Keratinocyte (primary cell): ENCODE data around the gene TIFAB. TPM values are rescaled to one million over a fixed set of nuclear protein-coding genes. Genes with fewer than 3 reads are reported as not detected.
"Not testable (repeated sequence)": the region's sequence is repeated elsewhere in the genome, so short reads cannot be mapped to it uniquely, and the experiment has no call there.

Experiments
- DNase-seq: peaks from one replicate; pipeline ENCODE4 v3.0.0-alpha.2; 2011; ENCODE audit warnings: low read depth, missing footprints, low spot score
- FAIRE-seq: peaks from 2 replicates; lab custom pipeline; 2011; peaks lifted over from hg19 to GRCh38; lab: Jason Lieb, UNC
- H2AFZ ChIP-seq: 2 replicates; pipeline ENCODE4 v1.6.0; 2012; ENCODE audit warnings: low read length, control low read depth, inconsistent platforms; ENCODE audit not compliant: control insufficient read depth
- H3K27ac ChIP-seq: 2 replicates; pipeline ENCODE4 v1.5.1; 2011; ENCODE audit warnings: low read length; ENCODE audit not compliant: control insufficient read depth, insufficient read depth
- H3K27me3 ChIP-seq: 3 replicates; pipeline ENCODE4 v1.6.0; 2011; ENCODE audit warnings: low read length; ENCODE audit not compliant: control insufficient read depth, insufficient read depth; ENCODE audit errors: extremely low read depth
- H3K36me3 ChIP-seq, 2 experiments: 2 replicates in 1 of 2; 3 replicates in 1 of 2; pipeline ENCODE4 v1.5.1; 2011; ENCODE audit warnings: low read length in 2 of 2, mild to moderate bottlenecking in 1 of 2; ENCODE audit not compliant: control insufficient read depth in 2 of 2, insufficient read depth in 2 of 2; ENCODE audit errors: extremely low read depth in 1 of 2
- H3K4me1 ChIP-seq: 3 replicates; pipeline ENCODE4 v1.5.1; 2011; ENCODE audit warnings: low read length; ENCODE audit not compliant: control insufficient read depth, insufficient read depth; ENCODE audit errors: extremely low read depth
- H3K4me2 ChIP-seq: 3 replicates; pipeline ENCODE4 v1.6.0; 2011; ENCODE audit warnings: low read depth, low read length; ENCODE audit not compliant: control insufficient read depth, insufficient read depth; ENCODE audit errors: extremely low read depth
- H3K4me3 ChIP-seq, 3 experiments: fragments of 200-600 bp in 1 of 3; sonication (generic) in 1 of 3; 2 replicates in 2 of 3; 3 replicates in 1 of 3; pipeline ENCODE4 v1.5.1; 2011 to 2016; ENCODE audit warnings: low read length in 3 of 3, mild to moderate bottlenecking in 3 of 3, control low read depth in 2 of 3, inconsistent platforms in 1 of 3, low read depth in 1 of 3, mixed read lengths in 1 of 3, mixed run types in 1 of 3, moderate library complexity in 1 of 3; ENCODE audit not compliant: control insufficient read depth in 2 of 3, insufficient read depth in 2 of 3; ENCODE audit errors: extremely low read depth in 1 of 3
- H3K79me2 ChIP-seq: 2 replicates; pipeline ENCODE4 v1.6.0; 2012; ENCODE audit warnings: low read length; ENCODE audit not compliant: control insufficient read depth, insufficient read depth
- H3K9ac ChIP-seq: 3 replicates; pipeline ENCODE4 v1.6.0; 2011; ENCODE audit warnings: low read length; ENCODE audit not compliant: control insufficient read depth, insufficient read depth; ENCODE audit errors: extremely low read depth
- H3K9me1 ChIP-seq: 3 replicates; pipeline ENCODE4 v1.6.0; 2011; ENCODE audit warnings: low read length; ENCODE audit not compliant: control insufficient read depth, insufficient read depth; ENCODE audit errors: extremely low read depth
- H3K9me3 ChIP-seq: 2 replicates; pipeline ENCODE4 v1.5.1; 2012; ENCODE audit warnings: low read depth, low read length; ENCODE audit not compliant: control insufficient read depth
- H4K20me1 ChIP-seq: 3 replicates; pipeline ENCODE4 v1.6.0; 2011; ENCODE audit warnings: low read length; ENCODE audit not compliant: control insufficient read depth, insufficient read depth; ENCODE audit errors: extremely low read depth
- EZH2 ChIP-seq: IDR thresholded peaks from one replicate; pipeline ENCODE4 v1.6.1; 2012; ENCODE audit warnings: inconsistent platforms, mild to moderate bottlenecking, low read length, moderate library complexity
- dilution Hi-C: fragments of 300-500 bp; cut with MboI; formaldehyde crosslinking; loops from one replicate; pipeline ENCODE4 v1.7.0; 2020; ENCODE audit warnings: low sequenced_read_pairs; ENCODE audit not compliant: extremely low pct_ligation_motif_present
- polyA plus RNA-seq, 5 experiments: library from polyadenylated mRNA; depleted of rRNA in 3 of 5; stranded (reverse) in 3 of 5; stranded (forward) in 1 of 5; unstranded in 1 of 5; fragments of >200 nt; gene quantifications; 1 replicate in 1 of 5; 2 replicates in 3 of 5; 3 replicates in 1 of 5; pipeline versions ENCODE4 v1.2.1 to v1.2.3, GENCODE V29; 2011 to 2012; ENCODE audit warnings: missing spikeins in 2 of 5, low read depth in 1 of 5, low replicate concordance in 1 of 5
- TF ChIP-seq, protein P1 (sequence below), 3 experiments: IDR thresholded peaks in 1 of 3; conservative IDR thresholded peaks in 1 of 3; optimal IDR thresholded peaks in 1 of 3; 2 replicates in 2 of 3; 3 replicates in 1 of 3; pipeline versions ENCODE3 to v1.5.1; 2011; ENCODE audit warnings: low read length in 3 of 3, mild to moderate bottlenecking in 3 of 3, moderate library complexity in 2 of 3, control low read depth in 1 of 3, inconsistent platforms in 1 of 3; ENCODE audit not compliant: insufficient read depth in 2 of 3; ENCODE audit errors: extremely low read depth in 1 of 3

The TIFAB gene
- polyA plus RNA-seq, 1 donor (not counting 4 experiments of a cell fraction or from before 2014, with no cell fraction given), result not detected

DNA sequence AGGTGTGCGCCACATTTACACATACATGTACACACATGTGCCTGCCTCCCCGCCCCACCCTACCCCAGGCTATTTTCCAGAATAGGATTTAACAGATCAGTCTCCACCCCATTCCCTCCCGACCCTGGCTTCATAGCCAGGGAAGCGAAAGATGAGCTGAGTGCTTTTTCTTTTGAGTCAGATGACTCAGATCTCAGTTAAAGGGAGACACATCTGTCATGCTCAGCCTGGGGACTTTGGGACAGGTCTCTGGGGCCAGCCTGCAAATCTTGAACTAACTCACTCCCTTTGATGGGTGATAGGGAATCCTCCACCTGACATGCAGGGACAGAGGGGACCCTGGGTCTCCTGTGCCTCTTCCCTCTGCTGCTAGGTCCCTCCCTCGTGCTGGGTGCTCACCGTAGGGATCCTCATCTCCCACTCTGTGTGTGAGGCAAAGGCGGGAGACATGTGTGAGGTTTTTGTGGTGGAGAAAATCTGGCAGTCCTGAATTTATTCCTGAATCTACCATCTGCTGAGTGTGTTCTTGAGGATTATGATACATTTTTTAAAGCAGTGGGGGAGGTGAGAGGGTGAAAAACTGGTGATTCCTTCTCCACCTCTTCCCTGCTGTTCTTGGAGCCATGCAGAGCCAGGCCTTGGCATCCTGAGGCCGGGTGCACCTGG is 46.0 kb upstream of the TIFAB start:
- dilution Hi-C loops, result no loop called here

DNA sequence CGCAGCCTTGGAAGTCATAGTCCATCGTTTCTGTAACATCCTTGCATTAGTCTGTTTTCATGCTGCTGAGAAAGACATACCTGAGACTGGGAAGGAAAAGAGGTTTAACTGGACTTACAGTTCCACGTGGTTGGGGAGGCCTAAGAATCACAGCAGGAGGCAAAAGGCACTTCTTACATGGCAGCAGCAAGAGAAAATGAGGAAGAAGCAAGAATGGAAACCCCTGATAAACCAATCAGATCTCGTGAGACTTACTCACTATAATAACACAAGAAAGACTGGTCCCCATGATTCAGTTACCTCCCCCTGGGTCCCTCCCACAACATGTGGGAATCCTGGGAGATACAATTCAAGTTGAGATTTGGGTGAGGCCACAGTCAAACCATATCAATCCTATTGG is 43.4 kb upstream of the TIFAB start:
- H3K27me3 ChIP-seq, DNase-seq, H4K20me1 ChIP-seq, H3K27ac ChIP-seq, H3K9ac ChIP-seq, H3K36me3 ChIP-seq, H3K9me3 ChIP-seq, H3K9me1 ChIP-seq, dilution Hi-C loops, H2AFZ ChIP-seq, H3K4me3 ChIP-seq, H3K79me2 ChIP-seq, FAIRE-seq, H3K4me2 ChIP-seq: not testable (repeated sequence)
- peaks cover 52% of the 10 kb centered on the region for H3K4me1 ChIP-seq

More for the DNA sequence above, 46.0 kb upstream of the TIFAB start:
- Histone ChIP-seq H3K27ac (no peak overlapping the region), H3K36me3 (no peaks in the 10 kb centered on the region), H2AFZ (no peak overlapping the region), H3K27me3 (no peaks in the 10 kb centered on the region), H3K9ac (no peak overlapping the region), H4K20me1 (no peaks in the 10 kb centered on the region), H3K4me2 (peak overlapping the region; percentile 47), H3K9me3 (no peaks in the 10 kb centered on the region), H3K4me1 (peaks cover 33% of the 10 kb centered on the region), H3K4me3 (peak overlapping the region in 1 of 3 experiments; percentile 5), H3K9me1 (peaks cover 2% of the 10 kb centered on the region), H3K79me2 (no peaks in the 10 kb centered on the region)
- FAIRE-seq (peak; percentile 79), DNase-seq (no peak)
- TF ChIP-seq, protein P1, sequence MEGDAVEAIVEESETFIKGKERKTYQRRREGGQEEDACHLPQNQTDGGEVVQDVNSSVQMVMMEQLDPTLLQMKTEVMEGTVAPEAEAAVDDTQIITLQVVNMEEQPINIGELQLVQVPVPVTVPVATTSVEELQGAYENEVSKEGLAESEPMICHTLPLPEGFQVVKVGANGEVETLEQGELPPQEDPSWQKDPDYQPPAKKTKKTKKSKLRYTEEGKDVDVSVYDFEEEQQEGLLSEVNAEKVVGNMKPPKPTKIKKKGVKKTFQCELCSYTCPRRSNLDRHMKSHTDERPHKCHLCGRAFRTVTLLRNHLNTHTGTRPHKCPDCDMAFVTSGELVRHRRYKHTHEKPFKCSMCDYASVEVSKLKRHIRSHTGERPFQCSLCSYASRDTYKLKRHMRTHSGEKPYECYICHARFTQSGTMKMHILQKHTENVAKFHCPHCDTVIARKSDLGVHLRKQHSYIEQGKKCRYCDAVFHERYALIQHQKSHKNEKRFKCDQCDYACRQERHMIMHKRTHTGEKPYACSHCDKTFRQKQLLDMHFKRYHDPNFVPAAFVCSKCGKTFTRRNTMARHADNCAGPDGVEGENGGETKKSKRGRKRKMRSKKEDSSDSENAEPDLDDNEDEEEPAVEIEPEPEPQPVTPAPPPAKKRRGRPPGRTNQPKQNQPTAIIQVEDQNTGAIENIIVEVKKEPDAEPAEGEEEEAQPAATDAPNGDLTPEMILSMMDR (optimal IDR thresholded peaks at IDR 0.05 in 1 of 3, IDR thresholded peaks at IDR 0.05 in 1 of 3, conservative IDR thresholded peaks at IDR 0.05 in 1 of 3; ENCODE audit: extremely low read depth in 1 of 3, insufficient read depth in 2 of 3, low read length in 3 of 3), result no peak
- TF ChIP-seq EZH2, result no peak
